ENCODE measurements around the gene GSTO1.

DNA sequence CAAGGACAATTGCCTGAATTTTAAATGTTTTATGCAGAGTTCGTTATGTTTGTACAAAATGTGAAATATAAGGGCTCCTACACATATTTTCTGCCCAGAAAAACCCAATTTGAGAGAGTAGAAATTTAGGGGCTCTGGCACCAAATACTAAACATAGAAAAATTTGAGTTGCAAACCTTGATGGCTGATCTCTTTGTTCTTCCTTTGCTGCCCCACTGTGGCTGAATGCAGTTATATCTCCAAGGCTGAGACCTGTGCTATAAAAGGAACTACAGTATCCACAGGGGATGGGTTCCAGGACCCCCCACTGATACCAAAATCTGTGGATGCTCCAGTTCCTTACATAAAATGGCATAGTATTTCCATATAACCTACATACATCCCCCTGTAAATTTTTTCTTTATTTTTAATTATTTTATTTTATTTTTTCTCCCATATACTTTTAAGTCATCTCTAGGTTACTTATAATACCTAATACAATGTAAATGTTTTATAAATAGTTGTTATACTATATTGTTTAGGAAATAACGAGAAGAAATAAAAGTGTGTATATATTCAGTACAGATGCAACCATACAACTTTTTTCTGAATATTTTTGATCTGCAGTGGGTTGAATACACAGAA is 45.0 kb upstream of the GSTO1 start:
- TF ChIP-seq, protein P1, sequence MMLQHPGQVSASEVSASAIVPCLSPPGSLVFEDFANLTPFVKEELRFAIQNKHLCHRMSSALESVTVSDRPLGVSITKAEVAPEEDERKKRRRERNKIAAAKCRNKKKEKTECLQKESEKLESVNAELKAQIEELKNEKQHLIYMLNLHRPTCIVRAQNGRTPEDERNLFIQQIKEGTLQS (IDR thresholded peaks at IDR 0.05) = no peak
- TF ChIP-seq, protein P2, sequence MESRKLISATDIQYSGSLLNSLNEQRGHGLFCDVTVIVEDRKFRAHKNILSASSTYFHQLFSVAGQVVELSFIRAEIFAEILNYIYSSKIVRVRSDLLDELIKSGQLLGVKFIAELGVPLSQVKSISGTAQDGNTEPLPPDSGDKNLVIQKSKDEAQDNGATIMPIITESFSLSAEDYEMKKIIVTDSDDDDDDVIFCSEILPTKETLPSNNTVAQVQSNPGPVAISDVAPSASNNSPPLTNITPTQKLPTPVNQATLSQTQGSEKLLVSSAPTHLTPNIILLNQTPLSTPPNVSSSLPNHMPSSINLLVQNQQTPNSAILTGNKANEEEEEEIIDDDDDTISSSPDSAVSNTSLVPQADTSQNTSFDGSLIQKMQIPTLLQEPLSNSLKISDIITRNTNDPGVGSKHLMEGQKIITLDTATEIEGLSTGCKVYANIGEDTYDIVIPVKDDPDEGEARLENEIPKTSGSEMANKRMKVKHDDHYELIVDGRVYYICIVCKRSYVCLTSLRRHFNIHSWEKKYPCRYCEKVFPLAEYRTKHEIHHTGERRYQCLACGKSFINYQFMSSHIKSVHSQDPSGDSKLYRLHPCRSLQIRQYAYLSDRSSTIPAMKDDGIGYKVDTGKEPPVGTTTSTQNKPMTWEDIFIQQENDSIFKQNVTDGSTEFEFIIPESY (IDR thresholded peaks at IDR 0.05) = no peak
- TF ChIP-seq, protein P3, sequence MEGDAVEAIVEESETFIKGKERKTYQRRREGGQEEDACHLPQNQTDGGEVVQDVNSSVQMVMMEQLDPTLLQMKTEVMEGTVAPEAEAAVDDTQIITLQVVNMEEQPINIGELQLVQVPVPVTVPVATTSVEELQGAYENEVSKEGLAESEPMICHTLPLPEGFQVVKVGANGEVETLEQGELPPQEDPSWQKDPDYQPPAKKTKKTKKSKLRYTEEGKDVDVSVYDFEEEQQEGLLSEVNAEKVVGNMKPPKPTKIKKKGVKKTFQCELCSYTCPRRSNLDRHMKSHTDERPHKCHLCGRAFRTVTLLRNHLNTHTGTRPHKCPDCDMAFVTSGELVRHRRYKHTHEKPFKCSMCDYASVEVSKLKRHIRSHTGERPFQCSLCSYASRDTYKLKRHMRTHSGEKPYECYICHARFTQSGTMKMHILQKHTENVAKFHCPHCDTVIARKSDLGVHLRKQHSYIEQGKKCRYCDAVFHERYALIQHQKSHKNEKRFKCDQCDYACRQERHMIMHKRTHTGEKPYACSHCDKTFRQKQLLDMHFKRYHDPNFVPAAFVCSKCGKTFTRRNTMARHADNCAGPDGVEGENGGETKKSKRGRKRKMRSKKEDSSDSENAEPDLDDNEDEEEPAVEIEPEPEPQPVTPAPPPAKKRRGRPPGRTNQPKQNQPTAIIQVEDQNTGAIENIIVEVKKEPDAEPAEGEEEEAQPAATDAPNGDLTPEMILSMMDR (IDR thresholded peaks at IDR 0.05; ENCODE audit: low read depth, low read length, missing input control) = peak; percentile 60
- no peak for TF ChIP-seq GABPA (IDR thresholded peaks at IDR 0.05 in 1 of 2, conservative IDR thresholded peaks at IDR 0.05 in 1 of 2)
